GM18951 (cell line): ENCODE measurements around the gene IFI30.

ENCODE experiments used
- POLR2A ChIP-seq: IDR thresholded peaks from 4 replicates; pipeline ENCODE4 v1.6.1; 2011; ENCODE audit warnings: mild to moderate bottlenecking; ENCODE audit not compliant: insufficient read length, insufficient read depth; ENCODE audit errors: extremely low read depth
- in situ Hi-C: fragments of 300-500 bp; cut with MboI; formaldehyde crosslinking; loops from one replicate; pipeline ENCODE4 v1.12.0; 2022; ENCODE audit warnings: low sequenced_read_pairs, mixed read lengths, inconsistent platforms; ENCODE audit not compliant: unreplicated experiment

Gene IFI30

GRCh38 chr19:18223860-18224524 is 50.4 kb downstream of the IFI30 start:
- TF ChIP-seq POLR2A, result no peak
- in situ Hi-C loops, result no loop called here

GRCh38 chr19:18224525-18225354 is 51.1 kb downstream of the IFI30 start:
- TF ChIP-seq POLR2A, result no peak
- in situ Hi-C loops, result no loop called here

- in situ Hi-C loops, result no loop called here
- TF ChIP-seq POLR2A, result no peak
Observed at GRCh38 chr19:18225355-18225701, 51.7 kb downstream of the IFI30 start.

GRCh38 chr19:18225702-18226468 is 52.3 kb downstream of the IFI30 start, which contains the start of gene PDE4C:
Gene PDE4C (minus strand): TSS chr19:18226438. CDS start chr19:18226415, 23 bp downstream.
- in situ Hi-C loops, result no loop called here
- TF ChIP-seq POLR2A, result no peak

GRCh38 chr19:18226956-18227780 is 53.6 kb downstream of the IFI30 start:
- in situ Hi-C loops, result no loop called here
- no peak for TF ChIP-seq POLR2A
